AG09319 (cell line): Measurements from ENCODE around the gene GMCL2.

Experiments used
- DNase-seq: peaks from one replicate; pipeline ENCODE4 v3.0.0-alpha.2; 2010; ENCODE audit warnings: low read depth; ENCODE audit errors: extremely low read depth
- TF ChIP-seq, protein P1 (sequence below): IDR thresholded peaks from 2 replicates; pipeline ENCODE4 v1.5.1; 2011; ENCODE audit warnings: low read depth, mild to moderate bottlenecking, inconsistent platforms, low read length, moderate library complexity

GMCL2 gene

DNA sequence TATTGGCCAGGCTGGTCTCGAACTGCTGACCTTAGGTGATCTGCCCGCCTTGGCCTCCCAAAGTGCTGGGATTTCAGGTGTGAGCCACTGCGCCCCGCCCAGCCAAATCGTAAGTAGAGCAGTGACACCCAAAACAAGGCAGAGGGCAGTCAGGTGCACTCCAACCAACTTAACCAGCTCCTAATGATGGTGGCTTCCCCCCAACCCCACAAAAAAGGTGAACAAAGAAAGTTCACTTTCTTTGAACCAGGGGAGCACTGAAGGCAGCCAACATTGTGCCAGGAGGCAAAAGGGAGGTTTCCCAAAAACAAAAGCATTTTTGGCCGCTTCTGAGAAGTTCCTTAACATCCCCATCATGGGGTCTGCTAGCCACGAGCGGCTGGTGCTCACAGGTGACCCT, 9.6 kb downstream of the GMCL2 start:
- TF ChIP-seq, protein P1, sequence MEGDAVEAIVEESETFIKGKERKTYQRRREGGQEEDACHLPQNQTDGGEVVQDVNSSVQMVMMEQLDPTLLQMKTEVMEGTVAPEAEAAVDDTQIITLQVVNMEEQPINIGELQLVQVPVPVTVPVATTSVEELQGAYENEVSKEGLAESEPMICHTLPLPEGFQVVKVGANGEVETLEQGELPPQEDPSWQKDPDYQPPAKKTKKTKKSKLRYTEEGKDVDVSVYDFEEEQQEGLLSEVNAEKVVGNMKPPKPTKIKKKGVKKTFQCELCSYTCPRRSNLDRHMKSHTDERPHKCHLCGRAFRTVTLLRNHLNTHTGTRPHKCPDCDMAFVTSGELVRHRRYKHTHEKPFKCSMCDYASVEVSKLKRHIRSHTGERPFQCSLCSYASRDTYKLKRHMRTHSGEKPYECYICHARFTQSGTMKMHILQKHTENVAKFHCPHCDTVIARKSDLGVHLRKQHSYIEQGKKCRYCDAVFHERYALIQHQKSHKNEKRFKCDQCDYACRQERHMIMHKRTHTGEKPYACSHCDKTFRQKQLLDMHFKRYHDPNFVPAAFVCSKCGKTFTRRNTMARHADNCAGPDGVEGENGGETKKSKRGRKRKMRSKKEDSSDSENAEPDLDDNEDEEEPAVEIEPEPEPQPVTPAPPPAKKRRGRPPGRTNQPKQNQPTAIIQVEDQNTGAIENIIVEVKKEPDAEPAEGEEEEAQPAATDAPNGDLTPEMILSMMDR, result no peak
- DNase-seq, result no peak

DNA sequence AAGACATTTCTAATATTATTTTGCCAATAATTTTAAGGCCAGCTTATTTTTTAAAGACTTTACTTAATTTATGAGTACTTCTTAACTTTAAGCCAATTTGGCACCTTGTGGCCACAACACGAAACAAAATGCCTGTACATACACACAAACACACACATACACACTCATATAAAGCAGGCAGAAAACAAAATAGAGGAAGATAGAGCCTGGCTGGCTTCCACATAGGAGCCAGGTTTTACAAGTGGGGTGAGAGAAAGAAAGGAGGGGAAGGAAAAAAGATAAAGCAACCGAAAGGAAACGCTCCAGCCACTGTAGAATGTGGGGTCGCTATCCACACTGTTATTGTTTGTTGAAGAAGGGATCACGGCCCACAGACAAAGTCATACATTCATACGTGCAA, 10.4 kb downstream of the GMCL2 start:
- DNase-seq, result no peak
- TF ChIP-seq, protein P1, result no peak

DNA sequence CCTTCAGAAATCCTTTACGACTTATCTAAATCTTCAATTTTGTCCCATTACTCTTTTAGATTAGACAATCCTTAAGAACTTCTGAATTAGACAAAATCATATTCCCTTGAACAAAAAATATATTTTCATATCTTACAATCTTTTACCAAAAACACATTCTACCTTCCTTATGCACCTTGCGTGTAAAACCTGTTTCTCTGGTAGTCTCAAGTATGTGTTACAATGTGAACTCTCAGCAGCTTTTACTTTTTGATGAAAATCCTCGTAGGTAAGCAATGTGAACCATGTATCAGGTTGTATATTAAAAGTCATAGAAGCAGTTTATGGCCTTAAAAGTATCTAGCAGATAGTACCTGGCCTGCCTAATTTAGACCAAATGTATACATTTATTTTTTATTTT, 12.7 kb downstream of the GMCL2 start:
- no peak for DNase-seq
- TF ChIP-seq, protein P1, result no peak

DNA sequence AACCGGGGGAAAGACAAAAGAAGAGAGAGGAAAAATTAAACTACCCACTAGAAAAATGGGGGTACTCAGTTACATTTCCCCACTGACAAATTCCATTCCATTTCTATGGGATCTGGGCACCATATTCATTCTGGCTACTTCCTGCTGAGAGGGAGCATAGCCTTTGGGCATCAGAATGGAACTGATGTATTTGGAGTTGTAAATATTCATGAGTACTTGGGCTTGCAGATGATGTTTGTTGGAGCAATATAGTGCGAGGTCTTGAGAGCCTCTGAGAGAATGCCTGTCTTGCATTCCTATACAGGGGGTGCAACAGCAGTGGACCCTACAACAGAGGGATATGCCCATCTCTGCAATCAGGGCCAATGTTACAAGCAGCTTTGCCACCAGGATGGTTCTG, 16.7 kb downstream of the GMCL2 start:
- TF ChIP-seq, protein P1, result no peak
- DNase-seq, result no peak

DNA sequence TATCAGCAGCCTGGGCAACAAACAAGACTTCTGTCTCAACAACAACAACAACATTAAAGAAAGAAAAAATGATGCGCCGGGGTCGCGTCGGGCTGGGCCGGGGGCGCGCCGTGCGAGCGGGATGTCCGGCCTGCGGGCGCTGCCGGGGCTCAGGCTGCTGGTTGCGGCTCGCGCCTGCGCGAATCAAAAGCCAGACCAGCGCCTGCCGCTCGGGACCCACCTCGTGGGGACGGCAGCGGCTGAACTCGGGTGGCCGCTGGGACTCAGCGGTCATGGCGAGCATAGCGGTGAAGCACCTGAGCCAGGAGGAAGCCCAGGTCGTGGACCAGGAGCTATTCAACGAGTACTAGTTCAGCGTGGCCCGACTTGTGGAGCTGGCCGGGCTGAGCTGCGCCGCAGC, 21.6 kb downstream of the GMCL2 start:
- DNase-seq, result no peak
- TF ChIP-seq, protein P1, result no peak

DNA sequence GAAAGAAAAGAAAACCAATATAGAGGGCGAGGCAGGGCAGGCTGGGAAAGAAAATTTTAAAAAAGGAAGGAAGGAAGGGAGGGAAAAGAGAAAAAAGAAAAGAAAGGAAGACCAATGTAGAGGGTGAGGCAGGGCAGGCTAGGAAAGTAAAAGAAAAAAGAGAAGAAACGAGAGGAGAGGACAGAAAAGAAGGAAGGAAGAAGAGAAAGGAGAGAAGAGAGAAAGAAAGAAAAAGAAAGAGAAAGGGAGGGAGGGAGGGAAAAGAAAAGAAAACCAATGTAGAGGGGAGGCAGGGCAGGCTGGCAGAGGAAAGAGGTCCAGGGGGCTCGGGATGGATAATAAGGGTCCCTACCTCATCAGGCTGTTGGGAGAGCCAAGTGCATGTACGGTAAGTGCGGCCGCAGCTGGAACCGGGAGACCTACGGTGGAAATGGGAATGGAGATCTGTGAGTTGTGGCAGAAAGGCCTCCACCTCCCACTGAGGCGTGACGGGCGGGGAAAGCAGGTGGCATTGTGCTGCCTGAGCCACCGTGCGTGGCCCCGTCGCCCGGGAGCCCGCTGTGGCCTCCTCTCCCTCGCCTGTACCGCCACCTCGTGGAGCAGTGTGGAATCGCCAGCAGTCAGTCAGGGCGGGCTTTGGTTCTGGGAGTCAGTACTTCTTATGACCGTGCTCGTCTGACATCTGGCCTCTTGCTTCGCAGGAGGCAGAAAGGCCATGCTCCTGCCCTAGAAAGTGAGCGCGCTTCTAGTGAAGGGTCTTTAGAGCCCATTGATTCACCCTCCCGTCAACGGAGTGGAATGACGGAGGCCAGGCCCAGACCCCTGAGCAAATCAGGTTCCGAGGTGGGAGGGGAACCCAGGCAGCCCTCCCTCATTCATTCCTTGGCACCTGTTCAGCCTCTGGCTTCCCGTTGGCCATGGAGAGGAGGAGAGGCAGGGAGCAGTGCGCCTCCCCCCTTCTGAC, 23.1 kb downstream of the GMCL2 start:
- TF ChIP-seq, protein P1, result peak; percentile 99
- DNase-seq, result no peak

DNA sequence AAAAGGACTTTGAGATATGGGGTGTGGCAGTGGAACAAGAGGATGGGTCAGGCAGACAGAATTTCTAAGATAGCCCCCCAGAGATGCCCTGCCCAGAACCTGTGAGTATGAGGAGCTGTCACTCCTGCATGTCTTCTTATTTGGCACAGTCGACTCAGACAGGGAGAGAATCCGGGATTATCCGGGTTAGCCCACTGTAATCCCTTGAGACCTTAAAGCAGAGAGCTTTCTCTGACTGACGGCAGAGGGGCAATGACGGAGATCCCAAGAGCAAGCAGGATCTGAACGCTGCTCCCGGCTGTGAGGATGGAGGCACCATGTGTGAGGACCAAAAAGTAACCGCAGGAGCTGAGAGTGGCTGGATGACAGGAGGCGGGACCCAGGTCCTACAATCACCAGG, 24.7 kb downstream of the GMCL2 start:
- no peak for DNase-seq

More for the DNA sequence above, 24.7 kb downstream of the GMCL2 start:
- TF ChIP-seq, protein P1, result no peak
